ENCODE data around the gene ANXA8. TPM values are rescaled to one million over a fixed set of nuclear protein-coding genes. Genes with fewer than 3 reads are reported as not detected.

Gene ANXA8
- polyA plus RNA-seq, 3 donors, result 0.52 to 2.9 (median 0.97) TPM

GRCh38 chr10:47447209-47447608, 36.7 kb downstream of the ANXA8 start:
- no peak for TF ChIP-seq CTCF (IDR thresholded peaks at IDR 0.05)
- H3K4me3 Mint-ChIP-seq, result no peak overlapping the region
- Histone ChIP-seq H3K4me3 (replicated peaks in 1 of 3; ENCODE audit: low read depth in 2 of 3, low read length in 3 of 3) (no peak overlapping the region), H4K20me1 (ENCODE audit: insufficient read depth, low read length) (no peaks in the 10 kb centered on the region), H3K9ac (ENCODE audit: insufficient read depth, low read length, poor library complexity, severe bottlenecking) (no peak overlapping the region), H2AFZ (ENCODE audit: insufficient read depth, low read depth, low read length, poor library complexity, severe bottlenecking) (no peak overlapping the region), H3K27ac (ENCODE audit: low read depth in 1 of 2, low read length in 2 of 2) (no peak overlapping the region), H3K4me2 (replicated peaks; ENCODE audit: extremely low read depth, low read length, poor library complexity, severe bottlenecking) (no peak overlapping the region), H3K9me3 (replicated peaks in 1 of 2; ENCODE audit: control insufficient read depth in 1 of 2, insufficient read depth in 1 of 2, low read length in 2 of 2) (peaks cover 12 to 20% of the 10 kb centered on the region in 2 donors), H3K79me2 (ENCODE audit: insufficient read depth, low read length) (no peaks in the 10 kb centered on the region), H3K36me3 (replicated peaks in 1 of 2; ENCODE audit: control insufficient read depth in 1 of 2, insufficient read depth in 2 of 2, low read length in 2 of 2) (no peaks in the 10 kb centered on the region), H3K27me3 (ENCODE audit: control insufficient read depth in 2 of 2, insufficient read depth in 2 of 2, low read length in 2 of 2) (no peaks in the 10 kb centered on the region), H3K4me1 (ENCODE audit: control insufficient read depth in 1 of 2, insufficient read depth in 2 of 2, low read length in 2 of 2) (no peaks in the 10 kb centered on the region)
- H3K27ac Mint-ChIP-seq, result no peak overlapping the region
- 100% methylated on average over 1 of the region's 4 CpGs for WGBS (ENCODE audit: insufficient coverage)
- H3K9me3 Mint-ChIP-seq, result peaks cover 10 to 21% (median 17%) of the 10 kb centered on the region in 7 donors
- peaks cover 0 to 3% (median 0%) of the 10 kb centered on the region in 3 donors for H3K27me3 Mint-ChIP-seq (ENCODE audit: low read depth in 3 of 3)
- peaks cover 2% of the 10 kb centered on the region for H3K4me1 Mint-ChIP-seq
- intact Hi-C loops (cut with micrococcal nuclease), result no loop called here
- H3K36me3 Mint-ChIP-seq, result no peaks in the 10 kb centered on the region
- DNase-seq, result no peak

- no peaks in the 10 kb centered on the region for H3K27me3 ChIP-seq (ENCODE audit: control insufficient read depth in 2 of 2, insufficient read depth in 2 of 2, low read length in 2 of 2)
- H3K9me3 Mint-ChIP-seq, result peaks cover 10 to 21% (median 17%) of the 10 kb centered on the region in 7 donors
- H3K36me3 ChIP-seq (replicated peaks in 1 of 2; ENCODE audit: control insufficient read depth in 1 of 2, insufficient read depth in 2 of 2, low read length in 2 of 2), result no peaks in the 10 kb centered on the region
- H2AFZ ChIP-seq (ENCODE audit: insufficient read depth, low read depth, low read length, poor library complexity, severe bottlenecking), result no peak overlapping the region
- no peak overlapping the region for H3K27ac ChIP-seq (ENCODE audit: low read depth in 1 of 2, low read length in 2 of 2)
- H3K27ac Mint-ChIP-seq, result no peak overlapping the region
- H3K4me3 ChIP-seq (replicated peaks in 1 of 3; ENCODE audit: low read depth in 2 of 3, low read length in 3 of 3), result no peak overlapping the region
- no peaks in the 10 kb centered on the region for H3K4me1 ChIP-seq (ENCODE audit: control insufficient read depth in 1 of 2, insufficient read depth in 2 of 2, low read length in 2 of 2)
- peaks cover 2% of the 10 kb centered on the region for H3K4me1 Mint-ChIP-seq
- H4K20me1 ChIP-seq (ENCODE audit: insufficient read depth, low read length), result no peaks in the 10 kb centered on the region
- no peak overlapping the region for H3K9ac ChIP-seq (ENCODE audit: insufficient read depth, low read length, poor library complexity, severe bottlenecking)
- no peak for TF ChIP-seq CTCF (IDR thresholded peaks at IDR 0.05)
- H3K27me3 Mint-ChIP-seq (ENCODE audit: low read depth in 3 of 3), result peaks cover 0 to 6% (median 3%) of the 10 kb centered on the region in 3 donors
- intact Hi-C loops (cut with micrococcal nuclease), result no loop called here
- no peak for DNase-seq
- H3K4me2 ChIP-seq (replicated peaks; ENCODE audit: extremely low read depth, low read length, poor library complexity, severe bottlenecking), result no peak overlapping the region
- no peak overlapping the region for H3K4me3 Mint-ChIP-seq
- H3K79me2 ChIP-seq (ENCODE audit: insufficient read depth, low read length), result no peaks in the 10 kb centered on the region
- H3K36me3 Mint-ChIP-seq, result no peaks in the 10 kb centered on the region
- WGBS (ENCODE audit: insufficient coverage), result no CpG with 5 or more reads among the region's 1 CpG
- peaks cover 12 to 20% of the 10 kb centered on the region in 2 donors for H3K9me3 ChIP-seq (replicated peaks in 1 of 2; ENCODE audit: control insufficient read depth in 1 of 2, insufficient read depth in 1 of 2, low read length in 2 of 2)
These were observed 38.2 kb downstream of the ANXA8 start for GRCh38 chr10:47445720-47446119.
